Stimulated activated naive B cell treated with anti-CD40 and anti-IgM and Interleukin-4, amounts not matched to agents 10 μg/mL and 1 μg/mL and 100 μg/mL, for 72 hours (primary cell): Measurements from ENCODE around the gene ETV7.

Experiments used
- ATAC-seq, 2 donors: fragments of 150-1000 bp; cut with Tn5 transposase; replicated peaks; 2 replicates each; pipeline ENCODE4 v1.10.0; 2021; ENCODE audit warnings: moderate library complexity in 1 of 2
- DNase-seq: peaks from one replicate; pipeline ENCODE4 v3.0.0; 2021
- H3K27ac Mint-ChIP-seq: one replicate; pipeline ENCODE4 v1.8.0; 2022; ENCODE audit warnings: mild to moderate bottlenecking, mixed read lengths
- H3K27me3 Mint-ChIP-seq, 2 donors: one replicate each; pipeline ENCODE4 v1.8.0; 2022; ENCODE audit warnings: mixed read lengths in 2 of 2
- H3K36me3 Mint-ChIP-seq, 2 donors: one replicate each; pipeline ENCODE4 v1.8.0; 2022; ENCODE audit warnings: mixed read lengths in 2 of 2, mild to moderate bottlenecking in 1 of 2
- H3K4me1 Mint-ChIP-seq, 2 donors: one replicate each; pipeline ENCODE4 v1.8.0; 2022; ENCODE audit warnings: mixed read lengths in 2 of 2, mild to moderate bottlenecking in 1 of 2
- H3K4me3 Mint-ChIP-seq, 2 donors: one replicate each; pipeline ENCODE4 v1.8.0; 2022; ENCODE audit warnings: mild to moderate bottlenecking in 2 of 2, mixed read lengths in 2 of 2, moderate library complexity in 1 of 2
- H3K9me3 Mint-ChIP-seq, 2 donors: one replicate each; pipeline ENCODE4 v1.8.0; 2022; ENCODE audit warnings: mixed read lengths in 2 of 2, mild to moderate bottlenecking in 1 of 2

ETV7 gene

DNA sequence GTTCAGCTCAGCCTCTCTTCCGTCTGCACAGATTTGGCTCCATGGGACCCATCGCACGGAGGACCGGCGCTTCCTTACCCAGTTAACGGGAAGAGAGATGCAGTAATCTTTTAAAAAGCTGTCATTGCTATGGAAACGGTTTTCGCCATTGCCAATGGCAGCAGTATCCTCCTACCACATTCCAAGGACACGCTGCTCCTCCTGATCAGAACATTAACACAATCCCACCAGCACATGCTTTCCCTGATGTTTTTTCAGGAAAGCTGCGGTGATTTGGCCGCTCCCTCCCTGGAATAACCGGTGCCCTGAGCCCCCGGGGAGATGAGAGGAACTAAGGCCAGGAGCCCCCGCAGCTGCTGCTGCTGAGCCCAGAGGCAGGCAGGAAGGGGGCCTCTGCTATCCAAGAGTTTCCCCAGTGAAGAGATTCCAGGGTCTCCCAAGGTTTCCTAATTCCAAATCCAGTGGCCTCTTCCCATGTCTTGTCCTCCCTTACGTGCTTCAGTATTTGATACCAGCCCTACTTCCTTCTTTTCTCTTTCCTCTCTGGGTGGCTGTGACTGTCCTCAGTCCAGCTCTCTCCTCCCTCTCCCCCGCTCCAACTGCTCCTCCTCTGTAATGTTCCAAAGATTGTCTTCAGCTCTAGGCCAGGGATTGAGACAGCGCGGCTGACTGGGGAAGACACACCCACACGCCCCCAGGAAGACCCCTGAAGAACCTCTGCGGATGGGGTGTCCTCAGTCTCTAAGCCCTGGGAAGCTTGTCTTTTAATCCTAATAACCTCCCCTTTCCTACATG, 53.3 kb downstream of the ETV7 start:
- Mint-ChIP-seq H3K27me3 (peaks cover 17% of the 10 kb centered on the region in 2 donors), H3K9me3 (no peaks in the 10 kb centered on the region), H3K27ac (no peak overlapping the region), H3K4me3 (no peak overlapping the region), H3K36me3 (no peaks in the 10 kb centered on the region), H3K4me1 (peaks cover 23 to 38% of the 10 kb centered on the region in 2 donors)
- DNase-seq, result no peak
- ATAC-seq, result no peak

DNA sequence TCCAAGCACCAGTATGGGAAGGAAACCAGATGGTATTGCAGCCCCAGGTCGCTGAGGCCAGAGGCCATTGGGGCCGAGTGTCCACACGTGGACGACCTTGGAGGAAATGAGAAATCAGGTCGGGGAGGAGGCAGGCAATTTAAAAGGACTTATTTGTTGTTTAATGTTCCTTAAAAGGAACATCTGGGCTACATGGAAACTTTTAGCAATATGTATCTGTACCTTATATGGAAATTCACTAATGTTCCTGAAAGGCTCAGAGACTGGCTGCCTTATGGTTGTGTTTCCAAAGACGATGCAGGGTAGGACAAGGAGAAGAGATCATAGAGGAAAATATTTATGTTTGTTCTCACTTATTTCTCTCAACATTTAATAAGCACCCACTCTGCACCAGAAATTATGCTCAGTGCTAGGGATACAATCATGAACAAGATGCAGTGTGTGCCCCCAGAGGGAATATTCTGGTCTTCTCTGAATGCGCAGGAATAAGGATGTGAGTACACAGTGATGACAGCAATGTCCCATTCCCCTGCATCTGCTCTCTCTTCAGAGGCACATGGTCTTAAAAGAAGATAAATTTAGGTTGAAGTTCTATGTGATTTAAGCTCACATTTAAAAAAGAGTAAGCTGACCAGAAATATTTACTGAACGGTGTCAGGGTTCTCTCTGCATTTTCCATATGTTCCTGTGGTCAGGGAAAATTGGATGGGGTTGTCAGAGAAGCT, 54.1 kb downstream of the ETV7 start:
- no peak overlapping the region for H3K4me3 Mint-ChIP-seq
- ATAC-seq (no peak), DNase-seq (no peak)
- no peaks in the 10 kb centered on the region for H3K9me3 Mint-ChIP-seq
- H3K36me3 Mint-ChIP-seq, result no peaks in the 10 kb centered on the region
- peaks cover 17% of the 10 kb centered on the region in 2 donors for H3K27me3 Mint-ChIP-seq
- H3K4me1 Mint-ChIP-seq, result peaks cover 21 to 35% of the 10 kb centered on the region in 2 donors
- no peak overlapping the region for H3K27ac Mint-ChIP-seq

DNA sequence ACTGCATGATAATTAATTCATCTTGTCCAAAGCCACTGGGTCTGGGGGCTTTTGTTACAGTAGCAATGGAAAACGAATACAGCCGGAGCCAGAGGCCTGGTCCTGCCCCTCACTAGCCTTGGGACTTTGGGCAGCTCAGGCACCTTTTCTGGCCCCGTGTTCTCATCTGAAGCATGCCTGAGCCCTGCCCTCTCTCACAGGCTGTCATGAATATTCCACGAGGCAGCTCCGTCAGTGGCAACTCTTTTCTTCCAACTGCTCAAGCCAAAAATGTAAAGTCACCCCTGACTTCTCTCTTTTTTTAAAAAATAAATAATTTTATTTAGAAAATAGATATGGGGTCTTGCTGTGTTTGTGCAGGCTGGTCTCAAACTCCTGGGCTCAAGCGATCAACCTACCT, 56.1 kb downstream of the ETV7 start:
- Mint-ChIP-seq H3K27me3 (peaks cover 17 to 23% of the 10 kb centered on the region in 2 donors), H3K9me3 (no peaks in the 10 kb centered on the region), H3K27ac (no peak overlapping the region), H3K4me1 (peaks cover 13 to 26% of the 10 kb centered on the region in 2 donors), H3K36me3 (no peaks in the 10 kb centered on the region), H3K4me3 (no peak overlapping the region)
- no peak for ATAC-seq
- no peak for DNase-seq

DNA sequence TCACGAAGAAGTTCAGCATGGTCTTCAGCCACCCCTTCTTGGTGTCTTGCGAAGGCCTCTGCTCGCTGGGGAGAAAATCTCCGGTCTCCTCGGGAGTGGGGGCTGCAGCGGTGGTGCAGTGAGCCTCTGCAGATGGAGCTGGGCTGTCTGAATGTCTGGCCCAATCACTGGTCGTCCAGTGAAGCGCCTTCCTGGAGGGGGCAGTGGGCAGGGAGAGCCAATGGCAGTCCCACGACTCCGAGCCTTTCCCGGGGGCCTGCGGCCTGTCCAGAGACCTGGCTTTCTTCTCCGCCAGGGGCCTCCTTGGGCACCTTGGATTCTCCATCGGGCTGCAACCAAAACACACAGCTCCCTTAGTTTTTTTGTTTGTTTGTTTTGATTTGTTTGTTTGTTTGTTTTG, 57.1 kb downstream of the ETV7 start:
- no peak overlapping the region for H3K4me3 Mint-ChIP-seq
- H3K9me3 Mint-ChIP-seq, result no peaks in the 10 kb centered on the region
- DNase-seq (no peak), ATAC-seq (no peak)
- no peaks in the 10 kb centered on the region for H3K36me3 Mint-ChIP-seq
- H3K4me1 Mint-ChIP-seq, result peaks cover 18 to 33% of the 10 kb centered on the region in 2 donors
- peaks cover 15 to 23% of the 10 kb centered on the region in 2 donors for H3K27me3 Mint-ChIP-seq
- H3K27ac Mint-ChIP-seq, result no peak overlapping the region

DNA sequence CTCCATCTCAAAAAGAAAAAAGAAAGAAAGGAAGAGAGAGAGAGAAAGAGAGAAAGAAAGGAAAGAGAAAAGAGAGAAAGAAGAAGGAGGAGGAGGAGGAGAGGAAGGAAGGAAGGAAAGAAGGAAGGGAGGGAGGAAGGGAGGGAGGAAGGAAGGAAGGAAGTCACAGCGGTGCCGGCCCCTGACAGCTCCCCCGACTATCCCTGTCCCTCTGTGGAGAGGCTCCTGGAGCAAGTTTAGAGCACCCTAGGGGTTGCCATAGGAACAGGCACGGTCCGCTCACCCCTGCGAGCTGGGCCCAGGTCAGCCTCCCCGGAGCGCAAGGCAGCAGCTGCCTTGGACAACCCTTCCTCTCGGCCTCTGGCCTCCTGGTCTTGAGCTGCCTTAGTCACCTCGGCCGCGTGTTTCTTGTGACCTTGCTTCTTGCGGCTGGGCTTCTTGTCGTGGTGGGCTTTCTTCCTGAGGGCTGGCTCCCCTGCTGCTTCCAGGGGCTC, 57.6 kb downstream of the ETV7 start:
- Mint-ChIP-seq H3K4me3 (no peak overlapping the region), H3K27ac (no peak overlapping the region), H3K4me1 (peaks cover 16 to 28% of the 10 kb centered on the region in 2 donors), H3K27me3 (peaks cover 10 to 19% of the 10 kb centered on the region in 2 donors), H3K9me3 (no peaks in the 10 kb centered on the region), H3K36me3 (no peaks in the 10 kb centered on the region)
- no peak for ATAC-seq
- no peak for DNase-seq

DNA sequence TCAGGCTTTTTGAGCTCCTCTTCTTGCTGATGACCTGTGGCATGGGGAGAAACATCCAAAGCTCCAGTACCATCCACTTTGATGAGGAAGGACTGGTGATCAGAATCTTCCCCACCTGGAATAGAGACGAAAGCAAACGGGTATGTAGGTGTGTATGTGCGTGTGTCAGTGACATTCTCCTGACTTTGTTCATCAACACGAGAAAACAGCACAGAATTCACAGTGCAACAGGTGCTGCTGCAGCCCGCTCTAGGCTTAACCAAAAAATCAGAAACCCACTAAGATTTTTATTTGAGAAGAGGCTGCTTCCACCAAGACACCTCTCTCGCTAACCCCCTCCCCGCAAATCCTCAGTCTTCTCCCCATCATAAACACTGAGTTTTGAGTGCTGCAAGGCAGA, 58.9 kb downstream of the ETV7 start:
- DNase-seq (no peak), ATAC-seq (no peak)
- Mint-ChIP-seq H3K27ac (no peak overlapping the region), H3K9me3 (no peaks in the 10 kb centered on the region), H3K4me3 (no peak overlapping the region), H3K27me3 (peaks cover 0 to 11% of the 10 kb centered on the region in 2 donors), H3K4me1 (peaks cover 11 to 19% of the 10 kb centered on the region in 2 donors), H3K36me3 (no peaks in the 10 kb centered on the region)

DNA sequence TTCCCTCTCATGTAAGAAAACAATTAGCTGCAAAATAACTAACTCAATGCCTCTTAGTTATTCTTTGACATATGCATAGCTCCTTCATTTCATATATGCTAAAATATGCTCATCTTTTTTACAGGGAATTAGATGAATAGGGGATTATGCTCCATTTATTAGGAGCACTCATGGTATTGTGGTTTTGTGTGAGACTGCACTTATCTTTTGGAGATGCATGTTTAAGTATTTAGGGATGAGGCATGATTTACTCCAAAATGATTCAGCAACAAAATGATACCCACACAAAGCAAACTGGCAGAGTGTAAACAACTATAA, 59.6 kb downstream of the ETV7 start:
- ATAC-seq, result no peak
- Mint-ChIP-seq H3K4me1 (peaks cover 10 to 15% of the 10 kb centered on the region in 2 donors), H3K36me3 (no peaks in the 10 kb centered on the region), H3K27ac (no peak overlapping the region), H3K4me3 (no peak overlapping the region), H3K27me3 (peaks cover 0 to 11% of the 10 kb centered on the region in 2 donors), H3K9me3 (no peaks in the 10 kb centered on the region)
- DNase-seq, result no peak

DNA sequence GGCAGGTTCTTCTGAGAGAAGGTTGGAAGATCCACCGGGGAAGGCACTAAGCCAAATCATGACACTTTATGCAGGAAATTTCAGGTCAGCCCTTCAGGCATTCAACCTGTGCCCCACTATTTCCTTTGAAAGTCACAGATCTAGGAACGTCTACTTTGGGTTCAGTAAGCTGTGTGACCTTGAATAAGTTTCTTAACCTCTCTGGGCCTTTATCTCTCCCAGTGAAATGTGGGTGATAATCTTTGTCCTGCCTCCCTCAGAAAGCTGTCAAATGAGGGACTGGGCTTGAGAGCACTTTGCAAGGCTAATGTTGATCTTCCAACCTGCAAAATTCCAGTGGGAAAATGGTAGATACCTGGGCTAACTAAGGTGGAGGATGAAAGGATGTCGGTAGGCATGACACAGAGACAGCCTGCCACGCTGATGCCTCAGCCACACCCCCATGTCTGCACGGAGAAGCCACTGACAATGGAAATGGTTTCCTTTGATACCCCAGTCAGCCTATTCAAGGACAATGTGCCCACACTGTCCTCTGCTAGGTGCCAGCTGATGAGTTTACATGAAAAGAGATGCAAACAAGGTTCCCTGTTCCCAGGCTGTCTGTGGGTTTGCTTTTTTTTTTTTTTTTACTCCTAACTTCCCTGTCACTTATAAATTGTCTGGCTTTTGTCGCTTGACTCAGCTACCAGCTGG, 60.1 kb downstream of the ETV7 start:
- peaks cover 10 to 14% of the 10 kb centered on the region in 2 donors for H3K4me1 Mint-ChIP-seq
- peaks cover 0 to 11% of the 10 kb centered on the region in 2 donors for H3K27me3 Mint-ChIP-seq
- H3K9me3 Mint-ChIP-seq, result no peaks in the 10 kb centered on the region
- no peak overlapping the region for H3K27ac Mint-ChIP-seq
- ATAC-seq (no peak), DNase-seq (no peak)
- no peaks in the 10 kb centered on the region for H3K36me3 Mint-ChIP-seq
- H3K4me3 Mint-ChIP-seq, result no peak overlapping the region

DNA sequence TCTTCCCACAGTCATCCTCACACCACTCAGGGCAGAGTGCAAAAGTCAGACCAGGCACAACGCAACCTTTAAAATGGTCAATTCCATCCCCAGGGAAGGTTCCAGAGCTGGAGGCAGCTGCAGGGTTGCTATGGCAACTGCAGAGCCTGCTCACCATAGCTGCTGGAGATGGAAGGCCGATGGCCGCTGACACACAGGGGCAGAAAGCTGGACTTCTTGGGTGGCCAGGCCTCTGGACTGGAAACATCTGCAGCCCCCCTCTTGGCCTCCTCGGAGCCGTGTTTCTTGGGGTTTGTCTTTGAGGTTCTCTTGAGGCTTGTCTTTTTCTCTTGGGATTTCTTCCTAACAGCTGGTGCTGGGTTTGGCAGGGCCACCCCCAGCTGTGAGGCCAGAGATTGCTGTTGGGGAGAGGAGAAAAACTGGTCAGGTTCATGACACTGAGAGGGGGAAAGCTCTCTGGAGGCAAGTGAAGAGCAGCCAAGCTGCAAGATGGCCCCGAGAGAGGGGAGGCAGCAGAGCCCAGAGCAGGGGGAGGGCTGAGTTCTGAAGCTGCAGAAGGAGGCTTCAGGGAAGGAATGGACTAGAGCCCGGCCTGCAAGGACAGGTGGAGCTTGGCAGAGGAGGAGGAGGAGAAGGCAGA, 61.0 kb downstream of the ETV7 start:
- no peak overlapping the region for H3K27ac Mint-ChIP-seq
- H3K4me1 Mint-ChIP-seq, result peaks cover 9 to 14% of the 10 kb centered on the region in 2 donors
- H3K36me3 Mint-ChIP-seq, result no peaks in the 10 kb centered on the region
- peak in 1 of 2 donors; percentile 7 for ATAC-seq
- no peak for DNase-seq
- H3K27me3 Mint-ChIP-seq, result peaks cover 0 to 6% of the 10 kb centered on the region in 2 donors
- no peak overlapping the region for H3K4me3 Mint-ChIP-seq
- no peaks in the 10 kb centered on the region for H3K9me3 Mint-ChIP-seq

DNA sequence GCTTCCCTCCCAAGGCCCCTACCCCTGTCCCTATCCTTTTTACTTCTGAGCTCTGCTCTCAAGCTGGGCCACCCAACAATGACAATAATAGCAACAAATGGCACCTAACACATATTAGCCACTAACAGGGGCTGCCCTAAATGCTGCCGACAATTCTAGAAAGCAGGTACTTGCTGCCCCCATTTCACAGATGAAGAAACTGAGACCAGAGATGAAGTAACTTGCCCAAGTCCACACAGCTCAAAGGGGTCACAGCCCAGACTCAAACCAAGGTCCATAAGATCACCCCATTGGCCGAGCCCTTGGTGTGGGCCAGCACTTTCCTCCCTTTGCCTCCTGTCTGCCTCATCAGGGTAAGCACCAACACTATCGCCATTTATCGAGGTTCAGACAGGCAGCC, 62.8 kb downstream of the ETV7 start:
- no peak overlapping the region for H3K4me3 Mint-ChIP-seq
- H3K9me3 Mint-ChIP-seq, result no peaks in the 10 kb centered on the region
- H3K36me3 Mint-ChIP-seq, result no peaks in the 10 kb centered on the region
- ATAC-seq, result no peak
- no peak for DNase-seq
- peaks cover 0 to 6% of the 10 kb centered on the region in 2 donors for H3K27me3 Mint-ChIP-seq
- peaks cover 9 to 14% of the 10 kb centered on the region in 2 donors for H3K4me1 Mint-ChIP-seq
- H3K27ac Mint-ChIP-seq, result no peak overlapping the region

DNA sequence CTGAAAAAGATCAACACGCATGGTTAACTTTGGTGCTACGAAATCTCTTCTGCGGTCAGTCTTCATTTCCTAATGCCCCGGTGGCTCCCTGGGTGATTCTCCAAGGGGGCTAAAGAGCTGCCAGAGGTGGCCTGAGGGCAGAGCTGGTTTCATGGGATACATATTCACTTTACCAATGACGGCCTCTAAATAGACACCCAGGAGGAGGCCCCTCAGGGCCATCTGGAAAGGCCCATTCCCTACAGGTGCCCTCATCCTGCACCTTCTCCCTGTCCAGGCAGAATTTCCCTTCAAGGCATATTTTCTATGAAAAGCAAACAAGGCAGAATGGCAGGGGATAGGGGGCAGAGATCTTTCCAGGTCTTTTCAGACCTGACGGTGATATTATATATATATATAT, 63.3 kb downstream of the ETV7 start:
- no peak for DNase-seq
- Mint-ChIP-seq H3K36me3 (no peaks in the 10 kb centered on the region), H3K9me3 (no peaks in the 10 kb centered on the region), H3K4me1 (peaks cover 9 to 14% of the 10 kb centered on the region in 2 donors), H3K4me3 (no peak overlapping the region), H3K27ac (no peak overlapping the region), H3K27me3 (peaks cover 0 to 6% of the 10 kb centered on the region in 2 donors)
- ATAC-seq, result no peak

DNA sequence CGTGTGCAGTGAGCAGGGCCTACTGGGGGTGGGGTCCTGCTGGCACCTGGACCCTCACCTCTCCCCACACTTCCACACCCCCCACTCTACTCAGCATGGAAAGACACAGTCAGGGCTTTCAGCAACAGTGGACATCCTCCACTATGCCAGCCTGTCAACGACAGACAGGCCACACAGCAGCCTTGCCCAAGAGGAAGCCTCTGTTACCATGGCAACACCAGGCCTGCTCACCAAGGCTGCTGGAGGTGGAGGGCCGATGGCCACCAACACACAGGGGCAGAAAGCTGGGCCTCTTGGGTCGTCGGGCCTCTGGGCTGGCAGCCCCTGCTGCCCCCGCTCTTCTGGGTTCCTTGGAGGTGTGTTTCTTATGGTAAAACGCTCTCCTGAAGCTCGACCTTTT, 64.4 kb downstream of the ETV7 start:
- peaks cover 0 to 6% of the 10 kb centered on the region in 2 donors for H3K27me3 Mint-ChIP-seq

DNA sequence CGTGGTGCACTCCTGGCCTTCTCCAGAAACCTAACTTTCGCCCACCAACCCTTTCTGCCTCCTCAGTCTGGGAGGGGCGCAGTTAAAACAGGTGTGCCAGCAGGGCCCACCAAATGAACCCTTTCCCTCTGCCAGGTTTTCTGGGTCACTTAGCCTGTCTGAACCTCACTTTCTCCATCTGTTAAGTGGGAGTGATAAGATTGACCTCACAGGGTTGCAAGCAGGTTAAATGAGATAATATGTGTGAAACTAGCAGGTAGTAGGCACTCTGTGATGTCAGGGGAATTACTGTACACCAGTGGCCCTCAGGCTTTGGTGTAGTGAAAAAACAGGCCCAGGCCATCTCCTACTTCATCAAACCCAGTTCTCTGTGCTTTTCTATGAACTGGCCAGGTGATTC, 64.9 kb downstream of the ETV7 start:
- no peak for DNase-seq

More for the DNA sequence above, 64.4 kb downstream of the ETV7 start:
- H3K4me3 Mint-ChIP-seq, result no peak overlapping the region
- no peaks in the 10 kb centered on the region for H3K9me3 Mint-ChIP-seq
- peaks cover 9 to 14% of the 10 kb centered on the region in 2 donors for H3K4me1 Mint-ChIP-seq
- ATAC-seq (no peak), DNase-seq (no peak)
- H3K27ac Mint-ChIP-seq, result no peak overlapping the region
- H3K36me3 Mint-ChIP-seq, result no peaks in the 10 kb centered on the region

DNA sequence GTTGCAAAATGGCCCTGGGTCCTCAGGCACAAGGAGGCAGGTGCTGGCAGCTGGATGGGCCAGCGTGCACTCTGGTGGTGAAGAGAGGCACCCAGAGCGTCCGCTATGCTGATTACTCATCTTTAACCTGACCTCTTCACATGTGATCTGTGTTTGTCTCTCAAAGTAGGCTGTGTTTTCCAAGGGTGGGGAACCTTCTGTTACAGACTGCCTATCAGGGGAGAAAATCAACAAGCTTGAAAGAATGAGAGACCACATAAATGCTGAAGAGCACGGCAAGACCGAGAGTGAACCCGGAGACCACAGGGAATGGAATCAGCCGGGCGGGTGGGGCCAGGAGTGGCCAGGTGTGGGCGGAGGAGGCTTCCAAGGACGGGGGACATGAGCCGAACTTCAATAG, 67.0 kb downstream of the ETV7 start:
- ATAC-seq, result no peak
- Mint-ChIP-seq H3K4me1 (peaks cover 0 to 2% of the 10 kb centered on the region in 2 donors), H3K4me3 (no peak overlapping the region), H3K36me3 (no peaks in the 10 kb centered on the region), H3K9me3 (no peaks in the 10 kb centered on the region), H3K27ac (no peak overlapping the region), H3K27me3 (peaks cover 0 to 8% of the 10 kb centered on the region in 2 donors)
- DNase-seq, result no peak

More for the DNA sequence above, 64.9 kb downstream of the ETV7 start:
- Mint-ChIP-seq H3K27me3 (peaks cover 0 to 8% of the 10 kb centered on the region in 2 donors), H3K36me3 (no peaks in the 10 kb centered on the region), H3K9me3 (no peaks in the 10 kb centered on the region), H3K4me1 (peaks cover 9 to 14% of the 10 kb centered on the region in 2 donors), H3K27ac (no peak overlapping the region), H3K4me3 (no peak overlapping the region)
- ATAC-seq, result no peak
